Posterior cingulate gyrus (tissue), 11 donors: Measurements from ENCODE around the gene UBE2Z.

ENCODE experiments used
- DNase-seq, 10 donors: peaks; one replicate each; pipeline versions ENCODE4 v3.0.0 to v3.0.0-alpha.2; 2020 to 2021; ENCODE audit warnings: mixed read lengths in 3 of 10
- intact Hi-C: fragments of 100-400 bp; cut with DNase I; formaldehyde crosslinking; loops from one replicate; pipeline ENCODE4 v1.15.1; 2023

The UBE2Z gene

DNA sequence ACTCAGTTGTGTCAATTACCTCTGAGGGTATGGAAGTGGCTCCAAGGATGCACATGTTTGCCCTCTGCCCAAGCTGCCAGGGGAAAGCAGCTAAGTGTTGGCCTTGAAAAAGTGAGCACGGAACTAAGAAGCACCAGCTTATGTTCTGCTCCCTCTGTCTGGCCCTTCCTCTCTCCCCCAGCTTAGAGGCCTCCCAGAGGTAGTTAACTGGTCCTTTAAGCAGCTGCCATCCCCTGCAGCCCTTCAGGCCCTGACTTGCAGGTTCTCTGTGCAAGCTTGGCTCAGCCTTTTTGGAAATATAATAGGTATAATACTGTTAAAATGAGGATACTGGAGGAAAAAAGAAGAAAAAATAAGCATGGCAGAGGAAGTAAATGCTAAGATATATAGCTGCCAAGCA lies 7.0 kb upstream of the UBE2Z start:
- intact Hi-C loops = no loop called here
- DNase-seq = no peak

DNA sequence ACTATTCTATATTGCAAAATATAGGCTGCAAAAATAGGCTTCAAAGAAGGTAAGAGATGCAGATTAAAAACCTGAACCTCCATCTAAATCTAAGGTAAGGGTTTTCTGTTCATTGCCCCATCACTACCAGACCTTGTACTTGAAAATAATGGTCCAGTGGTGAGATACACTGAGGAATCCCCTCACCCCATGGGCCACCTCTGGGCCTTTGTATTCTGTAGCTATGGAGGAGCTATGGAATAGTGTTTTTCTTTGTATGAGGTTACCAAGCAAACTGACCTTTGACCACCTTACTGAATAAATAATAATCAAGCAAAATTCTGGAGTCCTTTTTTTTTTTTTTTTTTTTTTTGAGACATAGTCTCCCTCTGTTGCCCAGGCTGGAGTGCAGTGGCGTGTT lies 4.8 kb upstream of the UBE2Z start:
- intact Hi-C loops = no loop called here
- DNase-seq = no peak

DNA sequence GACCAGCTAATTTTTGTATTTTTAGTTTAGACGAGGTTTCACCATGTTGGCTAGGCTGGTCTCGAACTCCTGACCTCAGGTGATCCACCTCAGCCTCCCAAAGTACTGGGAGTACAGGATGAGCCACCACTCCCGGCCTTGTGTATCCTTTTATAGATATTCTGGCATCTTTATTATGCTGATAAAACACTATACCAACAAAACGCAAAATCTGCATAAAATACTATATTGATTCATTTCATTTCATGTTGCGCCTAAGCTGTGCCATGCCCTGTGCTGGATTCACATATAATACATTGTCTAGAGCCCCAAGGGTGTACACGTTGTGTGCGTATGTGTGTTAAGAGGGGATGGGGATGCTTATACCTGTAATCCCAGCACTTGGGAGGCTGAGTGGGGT lies 3.8 kb upstream of the UBE2Z start:
- intact Hi-C loops = no loop called here
- no peak for DNase-seq

GRCh38 chr17:48905987-48906515 lies 2.2 kb upstream of the UBE2Z start:
- intact Hi-C loops = no loop called here
- DNase-seq = no peak

GRCh38 chr17:48907713-48908046 lies 527 bp upstream of the UBE2Z start:
- intact Hi-C loops = loop anchor here (1.0 kb wide), 1 partner anchor 15 kb away; the partner anchor contains the start of gene ATP5MC1
- no peak for DNase-seq

DNA sequence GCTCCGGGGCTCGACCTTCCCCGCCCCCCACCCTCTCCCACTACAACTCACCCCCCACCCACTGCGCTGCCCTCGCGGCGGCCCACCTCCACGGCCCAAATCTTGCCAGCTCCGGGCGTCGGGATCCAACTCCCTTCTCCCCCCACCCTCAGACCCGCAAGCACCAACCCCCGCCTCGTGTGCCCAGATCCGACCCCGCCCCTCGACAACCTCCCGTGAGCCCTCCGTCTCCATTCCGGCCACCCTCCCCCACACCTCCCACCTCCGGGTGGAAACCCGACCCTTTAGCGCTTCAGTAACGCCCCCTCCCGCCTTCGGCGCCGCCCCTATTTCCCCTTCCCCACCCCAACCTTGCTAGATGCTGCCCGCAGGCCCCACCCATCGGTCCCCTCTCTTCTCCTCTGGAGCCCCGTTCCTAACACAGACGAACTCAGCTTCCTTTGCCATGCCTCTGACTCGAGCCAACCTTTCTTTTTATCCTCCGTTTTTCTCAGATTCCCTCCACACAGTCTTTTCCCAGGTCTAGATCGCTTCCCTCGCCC lies 717 bp downstream of the UBE2Z start:
- DNase-seq = peak; percentile 20 to 87 (median 44)
- intact Hi-C loops = loop anchor here (1.0 kb wide), 1 partner anchor 17 kb away; the partner anchor contains the start of gene ATP5MC1

GRCh38 chr17:48909783-48910182 lies 1.6 kb downstream of the UBE2Z start:
- no peak for DNase-seq
- intact Hi-C loops = loop anchor here (2.0 kb wide), 1 partner anchor 35 kb away; the partner anchor contains the start of gene SNF8

DNA sequence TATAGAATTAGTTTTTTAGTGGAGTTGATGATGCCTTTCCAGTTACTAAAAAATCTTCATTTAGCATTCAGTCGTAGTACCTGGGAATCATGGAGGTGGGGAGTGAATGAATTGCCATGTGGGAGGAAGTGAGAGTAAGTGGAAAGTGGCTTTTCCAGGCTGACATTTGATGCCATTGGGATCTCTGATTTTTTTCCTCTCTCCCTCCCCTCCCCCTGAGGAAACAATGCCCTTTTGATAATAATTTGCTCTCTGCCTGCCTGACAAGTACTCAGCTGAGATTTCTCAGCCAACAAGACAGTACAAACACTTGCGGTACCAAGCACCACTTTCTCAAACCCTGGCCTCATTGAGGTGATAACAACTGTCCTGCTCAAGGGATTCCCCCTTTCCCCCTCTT lies 2.2 kb downstream of the UBE2Z start:
- peak in 1 of 10 donors; percentile 15 for DNase-seq
- intact Hi-C loops = loop anchor here (2.0 kb wide), 1 partner anchor 34 kb away; the partner anchor contains the start of gene SNF8

DNA sequence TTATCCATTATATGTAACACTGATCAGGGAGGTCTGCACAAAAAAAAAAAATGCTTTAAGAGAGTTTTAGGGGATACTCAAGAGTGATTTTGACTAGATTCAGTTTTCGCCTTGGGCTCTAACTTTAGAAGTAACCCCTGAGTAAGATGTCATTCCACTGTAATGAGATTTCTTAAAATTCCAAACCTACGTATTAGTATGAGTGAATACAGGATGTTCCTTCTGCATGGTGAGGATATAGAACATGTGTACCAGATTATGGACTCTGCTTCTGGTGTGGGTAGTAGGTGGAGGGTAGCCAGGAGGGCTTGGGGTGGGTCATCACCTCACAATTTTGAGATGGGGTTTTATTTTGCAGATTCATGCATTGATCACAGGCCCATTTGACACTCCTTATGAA lies 4.3 kb downstream of the UBE2Z start:
- no peak for DNase-seq
- intact Hi-C loops = no loop called here

GRCh38 chr17:48915459-48916282 lies 7.5 kb downstream of the UBE2Z start:
- intact Hi-C loops = no loop called here
- no peak for DNase-seq

- intact Hi-C loops = no loop called here
- DNase-seq = no peak
These were observed 17.2 kb downstream of the UBE2Z start for GRCh38 chr17:48925251-48925990.

DNA sequence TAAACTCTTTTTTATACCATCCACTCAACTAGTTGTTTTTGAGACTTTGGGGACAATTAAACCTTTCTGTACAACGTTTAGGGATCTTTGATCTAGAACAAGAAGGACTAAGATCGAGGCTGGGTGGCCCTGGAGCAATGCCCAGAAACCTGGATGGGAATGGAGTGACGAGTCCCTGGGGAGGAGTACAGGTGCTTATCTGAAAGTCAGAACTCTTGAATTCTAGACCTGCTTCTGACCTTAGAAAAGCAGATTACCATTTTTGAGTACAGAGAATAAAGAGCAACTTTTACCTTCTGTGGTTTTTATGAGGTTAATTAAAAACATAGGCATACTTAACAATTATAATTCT lies 17.8 kb downstream of the UBE2Z start:
- intact Hi-C loops = no loop called here
- no peak for DNase-seq

DNA sequence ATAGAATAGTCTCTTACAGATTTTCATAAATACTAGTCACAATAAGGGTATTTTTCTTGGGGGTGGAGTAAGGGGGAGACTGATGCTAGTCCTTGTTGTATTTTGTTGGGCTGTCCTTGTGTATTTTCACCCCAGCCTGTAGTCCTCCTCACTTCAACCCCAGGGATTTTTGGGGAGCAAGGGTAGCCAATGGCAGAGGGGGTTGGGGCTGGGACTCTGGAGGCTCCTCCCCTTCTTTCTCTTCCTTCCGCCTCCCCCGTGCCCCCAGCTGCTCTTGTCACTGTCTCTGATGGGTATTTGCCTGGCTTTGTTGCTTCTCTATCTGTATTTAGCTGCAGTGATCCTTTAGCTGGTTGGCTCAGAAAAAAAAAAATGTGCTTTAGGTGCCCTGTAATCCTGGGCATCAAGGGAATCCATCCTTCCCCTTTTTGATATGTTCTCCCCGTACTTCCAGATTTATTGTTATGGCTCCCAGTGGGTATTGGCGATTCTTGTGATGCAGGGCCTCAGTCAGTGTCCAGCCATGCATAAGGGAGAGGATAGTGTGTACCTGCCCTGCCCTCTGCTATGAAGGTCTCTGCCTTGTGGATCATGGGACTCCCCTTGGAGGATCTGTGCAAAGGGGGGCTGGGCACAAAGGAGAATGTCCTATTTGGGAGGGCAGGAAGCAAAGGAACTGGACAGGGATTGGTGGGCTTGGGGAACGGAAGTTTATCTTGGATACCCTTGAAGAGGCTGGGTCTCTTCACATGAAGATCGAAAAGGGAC lies 20.0 kb downstream of the UBE2Z start:
- intact Hi-C loops = no loop called here

GRCh38 chr17:48928876-48929811 lies 20.9 kb downstream of the UBE2Z start:
- DNase-seq = no peak
- intact Hi-C loops = no loop called here

More for the DNA sequence above, 20.0 kb downstream of the UBE2Z start:
- DNase-seq = no peak

- intact Hi-C loops = no loop called here
- no peak for DNase-seq
These were observed 21.6 kb downstream of the UBE2Z start for GRCh38 chr17:48929812-48930165.

DNA sequence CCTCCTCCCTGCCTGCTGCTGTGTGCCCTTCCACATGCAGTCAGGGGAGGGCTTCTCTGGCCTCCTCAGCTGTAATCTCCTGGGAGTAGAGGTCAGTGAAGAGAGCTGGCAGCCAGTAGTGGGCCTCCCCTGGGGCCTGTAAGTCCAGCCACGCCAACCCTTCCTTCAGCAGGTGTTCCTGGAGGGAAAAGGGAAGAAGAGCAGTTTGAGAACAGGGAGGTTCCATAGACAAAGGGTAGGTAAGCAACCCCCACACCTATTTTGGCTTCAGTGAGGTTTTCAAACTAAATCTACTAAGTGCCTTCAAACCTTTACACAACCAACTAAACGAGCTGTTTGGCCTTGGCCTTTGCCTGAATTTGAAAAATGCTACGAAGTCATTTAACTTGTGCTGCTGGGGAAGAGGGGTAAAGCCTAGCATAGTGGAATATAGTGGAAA lies 22.2 kb downstream of the UBE2Z start:
- intact Hi-C loops = no loop called here
- no peak for DNase-seq

DNA sequence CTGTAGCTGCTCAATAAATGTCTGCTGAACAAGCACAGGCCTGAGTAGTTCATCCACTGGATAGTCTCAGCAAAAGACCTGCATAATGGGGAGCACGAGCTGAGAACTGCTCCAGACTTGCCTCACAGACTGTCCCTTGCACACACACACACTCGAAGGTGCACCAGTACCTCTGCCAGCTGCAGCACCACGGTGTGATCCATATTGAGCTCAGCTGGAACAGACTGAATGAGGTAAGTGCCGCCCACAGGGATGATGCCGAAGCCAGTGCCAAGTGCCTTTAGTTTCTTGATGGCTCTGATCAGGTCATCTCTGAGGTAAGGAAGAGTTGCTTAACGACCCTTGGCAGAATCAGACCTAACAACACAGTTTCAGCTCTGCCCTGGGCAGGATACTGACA lies 24.8 kb downstream of the UBE2Z start:
- intact Hi-C loops = no loop called here
- peak in 1 of 10 donors; percentile 50 for DNase-seq

DNA sequence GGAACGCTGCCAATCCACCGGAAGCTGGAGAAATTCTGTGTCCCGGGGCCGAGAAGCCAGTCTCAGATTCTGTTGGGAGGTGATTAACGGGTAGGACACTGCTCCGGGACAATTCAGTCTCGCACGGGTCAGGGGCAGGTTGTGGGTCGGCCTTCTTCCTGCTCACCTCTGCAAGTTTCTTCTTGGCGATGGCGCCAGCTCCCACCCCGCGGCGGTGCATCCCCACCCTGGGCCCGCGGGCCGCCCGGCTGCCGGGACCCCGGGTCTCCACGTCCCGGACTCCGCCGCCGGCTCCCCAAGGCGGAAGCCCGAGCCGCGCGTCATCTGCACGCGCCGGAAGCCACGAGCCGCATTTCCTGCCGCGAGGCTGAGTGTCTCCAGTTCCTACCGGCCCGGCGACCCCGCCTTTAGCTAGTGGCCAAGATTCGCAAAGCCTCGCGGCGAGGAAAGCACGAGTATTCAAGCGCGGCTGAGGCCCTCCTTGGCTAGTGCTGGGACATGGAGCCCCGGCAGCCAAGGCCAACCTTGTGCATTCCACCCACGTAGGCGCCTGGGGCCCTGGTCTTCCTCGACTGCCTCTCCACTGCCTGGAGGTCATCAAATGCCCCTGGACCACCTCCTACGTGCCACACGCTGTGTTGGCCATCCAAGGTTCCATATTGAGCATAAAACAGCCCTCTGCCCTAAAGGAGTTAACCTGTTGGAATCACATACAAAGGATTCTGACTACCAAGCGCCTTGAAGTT lies 36.5 kb downstream of the UBE2Z start, which contains the start of gene SNF8:
SNF8 (minus strand) TSS at position 328 of the 746 bp plus-strand sequence; CDS start at position 220, 108 bp downstream.
- intact Hi-C loops = loop anchor here (2.0 to 10.0 kb wide), 2 partner anchors 34 to 50 kb away; partner anchors contain the start of gene ATP5MC1
- peak; percentile 87 to 99 (median 92) for DNase-seq
